Measurements from ENCODE around the gene SHISA5.
"Not testable (repeated sequence)": the region's sequence is repeated elsewhere in the genome, so short reads cannot be mapped to it uniquely, and the experiment has no call there.

SHISA5 gene

DNA sequence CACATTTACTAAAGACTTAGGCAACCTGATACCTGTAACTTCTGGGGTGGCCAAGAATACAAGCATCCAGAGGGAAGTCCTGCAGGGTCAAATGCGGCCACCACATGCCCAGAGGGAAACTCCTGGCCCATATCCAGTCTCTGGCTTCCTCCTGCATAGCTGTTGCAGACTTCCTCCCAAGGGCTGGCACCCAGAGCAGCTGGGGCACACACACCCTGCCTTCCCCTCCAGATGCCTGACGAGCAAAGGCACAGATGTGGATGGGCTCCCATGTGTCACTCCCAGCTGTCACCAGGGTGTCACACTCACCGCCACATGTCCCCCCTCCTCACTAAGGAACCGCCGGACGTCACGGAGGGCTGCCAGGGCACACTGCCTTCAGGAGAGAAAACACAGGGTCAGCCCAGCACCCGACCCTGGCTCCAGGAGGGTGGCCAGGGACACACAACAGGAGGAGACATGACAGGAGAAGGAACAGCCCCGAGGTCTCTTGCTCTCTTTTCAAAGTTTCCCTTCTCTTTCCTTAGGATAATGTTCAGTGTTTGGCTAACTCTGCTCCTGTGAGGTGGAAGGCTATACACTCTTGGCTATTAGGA, 39.4 kb upstream of the SHISA5 start:
- Histone ChIP-seq H3K9me3 (no peaks in the 10 kb centered on the region), H3K27me3 (no peaks in the 10 kb centered on the region), H3K36me3 (peaks cover 90% of the 10 kb centered on the region), H3K27ac (peak overlapping the region; percentile 78), H3K4me2 (peak overlapping the region; percentile 83), H3K4me3 (no peak overlapping the region), H3K4me1 (peaks cover 76% of the 10 kb centered on the region), H3K9ac (peak overlapping the region; percentile 42; the same call in 1 of the 2 replicates), H4K20me1 (peaks cover 42% of the 10 kb centered on the region; the same call in 1 of the 2 replicates)
- no peak for TF ChIP-seq Cebpa-rat (IDR thresholded peaks at IDR 0.05)

DNA sequence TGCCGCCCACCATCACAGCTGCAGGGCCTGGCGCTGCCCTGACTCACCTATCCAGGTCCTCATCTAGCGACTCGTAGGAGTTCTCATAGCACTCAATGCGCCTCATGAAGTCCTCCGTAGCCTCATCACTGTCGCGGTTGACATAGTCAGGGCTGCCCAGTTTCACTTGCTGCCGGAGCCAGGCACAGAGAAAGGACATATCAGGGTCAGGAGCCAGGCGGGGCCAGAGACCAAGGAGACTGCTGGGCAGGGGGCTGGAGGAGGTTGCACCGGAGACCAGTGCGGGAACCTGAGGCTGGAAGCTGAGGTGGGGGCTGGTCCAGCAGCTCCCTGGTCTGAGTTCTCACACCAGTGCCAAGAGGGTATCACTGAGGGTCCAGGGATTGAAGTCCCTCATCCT, 34.5 kb upstream of the SHISA5 start:
- H3K4me1 ChIP-seq: peaks cover 27% of the 10 kb centered on the region
- peaks cover 97% of the 10 kb centered on the region for H3K36me3 ChIP-seq
- no peak overlapping the region for H3K27ac ChIP-seq
- H4K20me1 ChIP-seq: peaks cover 55% of the 10 kb centered on the region; the same call in 1 of the 2 replicates
- H3K27me3 ChIP-seq: no peaks in the 10 kb centered on the region
- TF ChIP-seq Cebpa-rat (IDR thresholded peaks at IDR 0.05): no peak
- no peak overlapping the region for H3K4me2 ChIP-seq
- no peak overlapping the region for H3K9ac ChIP-seq
- H3K9me3 ChIP-seq: no peaks in the 10 kb centered on the region
- H3K4me3 ChIP-seq: no peak overlapping the region

DNA sequence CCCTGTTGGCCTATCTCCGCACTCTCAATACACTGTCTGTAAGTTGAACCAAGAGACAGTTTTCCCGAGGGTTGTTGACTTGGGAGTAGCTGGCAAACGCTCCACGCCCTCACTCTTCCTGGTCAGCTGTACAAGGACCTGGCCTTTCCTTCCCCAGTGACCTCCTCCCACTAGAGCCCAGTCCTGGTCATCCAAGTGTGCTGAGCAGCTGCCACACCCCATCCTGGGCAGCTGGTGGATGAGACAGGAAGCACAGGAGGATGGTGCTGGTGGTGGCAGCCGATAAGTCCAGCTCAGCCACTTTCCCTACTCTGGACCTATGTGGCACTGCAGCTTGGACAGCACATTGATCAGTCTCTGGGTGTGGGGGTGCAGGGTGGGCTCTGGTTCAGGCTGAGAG, 32.8 kb upstream of the SHISA5 start:
- H3K9ac ChIP-seq: no peak overlapping the region
- no peaks in the 10 kb centered on the region for H3K27me3 ChIP-seq
- H3K27ac ChIP-seq: no peak overlapping the region
- no peak for TF ChIP-seq Cebpa-rat (IDR thresholded peaks at IDR 0.05)
- H4K20me1 ChIP-seq: peaks cover 43% of the 10 kb centered on the region; the same call in 1 of the 2 replicates
- H3K4me1 ChIP-seq: peaks cover 10% of the 10 kb centered on the region
- peaks cover 100% of the 10 kb centered on the region for H3K36me3 ChIP-seq
- H3K9me3 ChIP-seq: no peaks in the 10 kb centered on the region
- no peak overlapping the region for H3K4me2 ChIP-seq
- no peak overlapping the region for H3K4me3 ChIP-seq

DNA sequence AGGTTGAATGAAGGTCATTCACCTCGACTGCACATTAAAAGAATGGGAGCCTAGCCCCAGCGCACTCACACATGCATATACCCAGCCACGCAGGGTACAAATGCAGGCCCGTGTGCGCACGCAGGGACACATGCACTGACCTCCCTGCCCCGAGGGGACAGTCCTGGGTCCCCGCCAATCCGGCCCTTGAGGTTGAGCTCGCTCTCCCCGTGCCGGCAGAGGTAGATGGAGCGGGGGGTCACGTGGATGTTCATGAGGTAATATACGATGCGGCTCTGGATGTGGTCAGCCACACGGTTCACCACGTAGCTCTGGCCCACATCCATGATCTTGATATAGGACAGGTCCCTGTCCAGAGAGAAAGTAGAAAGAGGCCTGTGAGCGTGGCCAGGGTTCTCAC, 32.1 kb upstream of the SHISA5 start:
- Histone ChIP-seq H3K4me3 (no peak overlapping the region), H3K27me3 (no peaks in the 10 kb centered on the region), H3K4me1 (0 out of 2 replicates have a peak, but pooled peaks cover 3% of the 10 kb centered on the region), H3K9ac (no peak overlapping the region), H3K27ac (no peak overlapping the region), H3K36me3 (peaks cover 100% of the 10 kb centered on the region), H4K20me1 (peaks cover 43% of the 10 kb centered on the region; the same call in 1 of the 2 replicates), H3K9me3 (no peaks in the 10 kb centered on the region), H3K4me2 (no peak overlapping the region)
- no peak for TF ChIP-seq Cebpa-rat (IDR thresholded peaks at IDR 0.05)

DNA sequence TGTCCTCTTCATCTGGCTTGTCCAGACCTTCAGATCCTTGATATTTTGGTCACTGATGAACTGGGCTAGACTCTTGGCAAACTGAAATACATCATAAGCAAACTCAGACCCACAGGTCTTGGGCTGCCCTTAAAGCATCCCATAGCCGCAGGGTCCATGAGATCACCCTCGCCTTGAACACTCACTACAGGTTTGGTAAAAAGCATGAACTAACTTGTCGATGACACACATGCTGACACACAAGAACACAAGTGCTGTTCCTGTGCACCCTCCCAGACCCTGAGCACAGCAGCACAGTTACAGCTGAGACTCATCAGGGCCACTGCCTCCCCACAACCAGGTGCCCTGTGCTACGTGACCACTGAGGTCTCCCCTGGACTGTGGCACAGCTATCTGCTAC, 31.6 kb upstream of the SHISA5 start:
- Histone ChIP-seq H4K20me1 (peaks cover 46% of the 10 kb centered on the region; the same call in 1 of the 2 replicates), H3K4me1 (no peaks in the 10 kb centered on the region), H3K4me2 (no peak overlapping the region), H3K27ac (no peak overlapping the region), H3K4me3 (no peak overlapping the region), H3K36me3 (peaks cover 100% of the 10 kb centered on the region), H3K9me3 (no peaks in the 10 kb centered on the region), H3K9ac (no peak overlapping the region), H3K27me3 (no peaks in the 10 kb centered on the region)
- TF ChIP-seq Cebpa-rat (IDR thresholded peaks at IDR 0.05): no peak

DNA sequence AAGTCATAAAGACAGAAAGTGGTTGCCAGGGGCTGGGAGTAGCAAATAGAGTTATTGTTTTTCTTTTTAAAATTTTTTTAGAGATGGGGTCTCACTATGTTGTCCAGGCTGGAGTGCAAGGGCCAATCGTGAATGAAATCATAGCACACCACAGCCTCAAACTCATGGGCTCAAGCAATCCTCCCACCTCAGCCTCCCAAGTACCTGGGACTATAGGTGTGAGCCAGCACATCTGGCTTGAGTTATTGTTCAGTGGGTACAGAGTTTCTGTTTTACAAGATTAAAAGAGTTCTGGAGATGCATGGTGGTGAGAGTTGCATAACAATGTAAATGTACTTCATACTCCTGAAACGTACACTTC, 29.0 kb upstream of the SHISA5 start:
- Histone ChIP-seq H3K4me3 (no peak overlapping the region), H3K9me3 (no peaks in the 10 kb centered on the region), H4K20me1 (peaks cover 25% of the 10 kb centered on the region; the same call in 1 of the 2 replicates), H3K4me1 (no peaks in the 10 kb centered on the region), H3K4me2 (no peak overlapping the region), H3K27ac (no peak overlapping the region), H3K9ac (no peak overlapping the region), H3K27me3 (no peaks in the 10 kb centered on the region), H3K36me3 (peaks cover 99% of the 10 kb centered on the region)
- TF ChIP-seq Cebpa-rat (IDR thresholded peaks at IDR 0.05): no peak

DNA sequence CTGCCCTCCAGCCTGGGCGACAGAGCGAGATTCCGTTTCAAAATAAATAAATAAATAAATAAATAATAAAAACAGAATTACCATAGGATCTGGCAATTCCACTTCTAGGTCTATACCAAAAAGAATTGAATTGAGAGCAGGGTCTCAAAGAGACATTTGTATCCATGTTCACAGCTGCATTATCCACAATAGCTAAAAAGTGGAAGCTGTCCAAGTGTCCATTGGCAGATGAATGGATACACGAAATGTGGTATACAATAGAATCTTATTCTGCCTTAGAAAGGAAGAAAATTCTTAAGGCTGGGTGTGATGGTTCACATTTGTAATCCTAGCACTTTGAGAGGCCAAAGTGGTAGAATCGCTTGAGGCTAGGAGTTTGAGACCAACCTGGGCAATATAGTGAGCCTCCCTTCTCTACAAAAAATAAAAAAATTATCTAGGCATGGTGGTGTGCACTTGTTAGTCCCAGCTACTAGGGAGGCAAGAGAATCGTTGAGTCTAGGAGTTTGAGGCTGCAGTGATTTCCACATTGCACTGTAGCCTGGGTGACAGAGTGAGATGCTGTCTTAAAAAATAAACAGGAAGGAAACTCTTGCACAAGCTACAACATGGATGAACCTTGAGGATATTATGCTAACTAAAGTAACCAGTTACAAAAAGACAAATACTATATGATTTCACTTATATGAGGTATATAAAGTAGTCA, 28.4 kb upstream of the SHISA5 start:
- H3K4me1 ChIP-seq: no peaks in the 10 kb centered on the region
- no peak overlapping the region for H3K4me2 ChIP-seq
- H3K36me3 ChIP-seq: peaks cover 99% of the 10 kb centered on the region
- H3K27ac ChIP-seq: no peak overlapping the region
- H3K9me3 ChIP-seq: no peaks in the 10 kb centered on the region
- H3K9ac ChIP-seq: no peak overlapping the region
- no peak overlapping the region for H3K4me3 ChIP-seq
- peaks cover 21% of the 10 kb centered on the region; the same call in 1 of the 2 replicates for H4K20me1 ChIP-seq
- no peak for TF ChIP-seq Cebpa-rat (IDR thresholded peaks at IDR 0.05)
- H3K27me3 ChIP-seq: no peaks in the 10 kb centered on the region

DNA sequence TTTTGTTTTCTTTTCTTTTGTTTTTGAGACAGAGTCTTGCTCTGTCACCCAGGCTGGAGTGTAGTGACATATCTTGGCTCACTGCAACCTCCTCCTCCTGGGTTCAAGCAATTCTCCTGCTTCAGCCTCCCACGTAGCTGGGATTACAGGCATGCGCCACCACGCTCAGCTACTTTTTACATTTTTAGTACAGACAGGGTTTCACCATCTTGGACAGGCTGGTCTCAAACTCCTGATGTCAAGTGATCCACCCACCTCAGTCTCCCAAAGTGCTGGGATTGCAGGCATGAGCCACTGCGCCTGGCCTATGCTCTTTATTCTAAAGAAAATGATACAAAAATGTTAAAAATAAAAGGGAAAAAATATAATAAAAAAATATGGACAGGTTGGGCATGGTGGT, 26.7 kb upstream of the SHISA5 start:
- H3K4me2 ChIP-seq, H4K20me1 ChIP-seq, H3K9me3 ChIP-seq, H3K27ac ChIP-seq, H3K4me1 ChIP-seq, H3K27me3 ChIP-seq, H3K9ac ChIP-seq, H3K4me3 ChIP-seq: not testable (repeated sequence)
- H3K36me3 ChIP-seq: peaks cover 99% of the 10 kb centered on the region

DNA sequence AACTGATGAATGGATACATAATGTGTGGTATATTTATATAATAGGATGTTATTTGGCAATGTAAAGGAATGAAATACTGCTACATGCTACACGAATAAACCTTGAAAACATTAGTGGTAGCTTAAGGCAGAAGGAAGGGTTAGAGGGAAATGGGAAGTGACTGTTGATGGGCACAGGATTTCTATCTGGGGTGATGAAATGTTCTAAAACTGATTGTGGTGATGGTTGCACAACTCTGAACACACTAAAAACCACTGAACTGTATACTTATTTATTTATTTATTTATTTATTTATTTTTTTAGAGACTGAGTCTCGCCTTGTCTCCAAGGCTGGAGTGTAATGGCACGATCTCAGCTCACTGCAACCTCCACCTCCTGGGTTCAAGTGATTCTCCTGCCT, 24.8 kb upstream of the SHISA5 start:
- 0 out of 2 replicates have a peak, but pooled peaks cover 4% of the 10 kb centered on the region for H4K20me1 ChIP-seq
- no peaks in the 10 kb centered on the region for H3K9me3 ChIP-seq
- no peak overlapping the region for H3K4me3 ChIP-seq
- TF ChIP-seq Cebpa-rat (IDR thresholded peaks at IDR 0.05): no peak
- H3K36me3 ChIP-seq: peaks cover 99% of the 10 kb centered on the region
- H3K27ac ChIP-seq: no peak overlapping the region
- no peaks in the 10 kb centered on the region for H3K27me3 ChIP-seq
- no peak overlapping the region for H3K9ac ChIP-seq
- H3K4me1 ChIP-seq: peaks cover 18% of the 10 kb centered on the region
- no peak overlapping the region for H3K4me2 ChIP-seq

DNA sequence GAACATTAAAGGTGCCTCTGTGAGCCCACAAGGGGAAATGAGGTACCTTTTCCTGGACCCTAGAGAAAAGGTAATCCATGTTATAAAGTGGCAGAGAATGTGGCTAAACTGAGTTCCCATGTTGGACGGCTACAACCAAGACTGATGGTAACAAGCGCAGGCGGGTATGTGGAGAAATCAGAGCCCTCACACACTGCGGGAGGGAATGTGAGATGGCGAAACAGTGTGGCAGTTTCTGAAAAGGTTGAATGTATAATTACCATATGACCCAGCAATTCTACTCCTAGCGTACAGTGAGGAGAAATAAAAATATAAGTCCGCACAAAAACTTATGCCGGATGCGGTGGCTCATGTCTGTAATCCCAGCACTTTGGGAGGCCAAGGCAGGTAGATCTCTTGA, 24.1 kb upstream of the SHISA5 start:
- Histone ChIP-seq H3K9ac (no peak overlapping the region), H3K27ac (no peak overlapping the region), H3K27me3 (no peaks in the 10 kb centered on the region), H4K20me1 (0 out of 2 replicates have a peak, but pooled peaks cover 4% of the 10 kb centered on the region), H3K4me3 (no peak overlapping the region), H3K4me1 (peaks cover 24% of the 10 kb centered on the region), H3K9me3 (no peaks in the 10 kb centered on the region), H3K36me3 (peaks cover 99% of the 10 kb centered on the region), H3K4me2 (no peak overlapping the region)
- no peak for TF ChIP-seq Cebpa-rat (IDR thresholded peaks at IDR 0.05)

All from BLaER1 (cell line).